ENCODE results near the gene RASSF3.

DNA sequence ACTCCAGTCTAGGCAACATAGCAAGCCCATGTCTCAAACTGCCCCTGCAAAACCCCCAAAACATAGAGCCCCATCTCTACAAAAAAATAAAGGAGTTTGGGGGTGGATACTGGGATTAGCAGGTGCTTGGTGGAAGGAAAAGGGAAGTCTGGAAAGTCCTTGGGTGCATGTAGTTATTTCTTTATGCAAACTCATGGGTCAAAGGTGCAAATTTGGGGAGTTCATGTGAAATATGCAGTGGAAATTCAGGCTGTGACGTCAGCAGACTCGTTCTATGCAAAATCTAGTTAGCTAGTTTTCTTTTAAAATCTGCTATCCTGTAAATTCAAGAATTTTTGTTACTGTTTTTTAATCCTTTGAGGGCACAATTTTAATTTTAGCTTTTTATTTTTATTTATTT lies 97.6 kb downstream of the RASSF3 start:
- TF ChIP-seq, protein P1, sequence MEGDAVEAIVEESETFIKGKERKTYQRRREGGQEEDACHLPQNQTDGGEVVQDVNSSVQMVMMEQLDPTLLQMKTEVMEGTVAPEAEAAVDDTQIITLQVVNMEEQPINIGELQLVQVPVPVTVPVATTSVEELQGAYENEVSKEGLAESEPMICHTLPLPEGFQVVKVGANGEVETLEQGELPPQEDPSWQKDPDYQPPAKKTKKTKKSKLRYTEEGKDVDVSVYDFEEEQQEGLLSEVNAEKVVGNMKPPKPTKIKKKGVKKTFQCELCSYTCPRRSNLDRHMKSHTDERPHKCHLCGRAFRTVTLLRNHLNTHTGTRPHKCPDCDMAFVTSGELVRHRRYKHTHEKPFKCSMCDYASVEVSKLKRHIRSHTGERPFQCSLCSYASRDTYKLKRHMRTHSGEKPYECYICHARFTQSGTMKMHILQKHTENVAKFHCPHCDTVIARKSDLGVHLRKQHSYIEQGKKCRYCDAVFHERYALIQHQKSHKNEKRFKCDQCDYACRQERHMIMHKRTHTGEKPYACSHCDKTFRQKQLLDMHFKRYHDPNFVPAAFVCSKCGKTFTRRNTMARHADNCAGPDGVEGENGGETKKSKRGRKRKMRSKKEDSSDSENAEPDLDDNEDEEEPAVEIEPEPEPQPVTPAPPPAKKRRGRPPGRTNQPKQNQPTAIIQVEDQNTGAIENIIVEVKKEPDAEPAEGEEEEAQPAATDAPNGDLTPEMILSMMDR (conservative IDR thresholded peaks at IDR 0.05) = no peak
- TF ChIP-seq ZFX (IDR thresholded peaks at IDR 0.05) = no peak
